Uterus (tissue), 2 donors: ENCODE results near the gene C12orf75.

Experiments
- POLR2A ChIP-seq, 2 donors: fragments of 450-650 bp; IDR thresholded peaks; one replicate each; pipeline ENCODE4 v1.6.1; 2016; ENCODE audit warnings: antibody characterized with exemption in 2 of 2, mild to moderate bottlenecking in 1 of 2, moderate library complexity in 1 of 2
- TF ChIP-seq, protein P1 (sequence below), 4 experiments: fragments of 200-600 bp in 2 of 4; fragments of 450-650 bp in 2 of 4; sonication (generic) in 2 of 4; IDR thresholded peaks; one replicate each; pipeline ENCODE4 v1.5.1; 2016 to 2019; ENCODE audit warnings: antibody characterized with exemption in 4 of 4, mild to moderate bottlenecking in 2 of 4, moderate library complexity in 1 of 4

DNA sequence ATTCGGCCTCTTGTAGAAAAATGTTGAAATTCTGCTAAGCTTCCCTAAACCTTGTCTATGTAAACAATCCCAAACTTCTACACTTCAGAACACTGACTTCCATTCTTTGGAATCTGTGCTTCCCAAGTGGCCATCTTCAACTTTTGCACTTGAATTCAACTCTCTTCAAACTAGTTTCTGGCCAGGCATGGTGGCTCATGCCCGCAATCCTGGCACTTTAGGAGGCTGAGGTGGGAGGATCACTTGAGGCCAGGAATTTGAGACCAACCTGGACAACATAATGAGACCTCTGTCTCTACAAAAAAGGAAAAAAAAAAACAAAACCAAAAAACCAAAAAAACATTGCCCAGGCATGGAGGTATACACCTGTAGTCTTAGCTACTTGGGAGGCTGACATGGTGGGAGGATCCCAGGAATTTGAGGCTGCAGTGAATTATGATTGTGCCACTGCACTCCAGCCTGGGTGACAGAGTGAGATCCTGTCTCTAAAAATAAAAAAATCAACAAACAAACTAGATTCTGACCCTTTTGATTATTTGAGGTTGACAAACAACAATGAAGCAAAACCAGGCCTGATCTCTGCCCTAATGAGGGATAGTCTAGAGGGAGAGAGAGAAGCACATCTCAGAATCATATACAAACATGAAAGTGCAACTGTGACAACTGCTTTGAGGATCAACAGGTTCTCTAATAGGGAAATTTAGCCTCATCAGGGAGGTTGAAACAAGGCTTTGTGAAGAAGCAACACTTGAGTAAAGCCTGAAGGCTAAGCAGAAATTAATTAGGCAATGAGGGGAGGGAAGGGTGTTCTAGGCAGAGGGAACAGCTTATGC is 11.6 kb upstream of the C12orf75 start:
- TF ChIP-seq, protein P1, sequence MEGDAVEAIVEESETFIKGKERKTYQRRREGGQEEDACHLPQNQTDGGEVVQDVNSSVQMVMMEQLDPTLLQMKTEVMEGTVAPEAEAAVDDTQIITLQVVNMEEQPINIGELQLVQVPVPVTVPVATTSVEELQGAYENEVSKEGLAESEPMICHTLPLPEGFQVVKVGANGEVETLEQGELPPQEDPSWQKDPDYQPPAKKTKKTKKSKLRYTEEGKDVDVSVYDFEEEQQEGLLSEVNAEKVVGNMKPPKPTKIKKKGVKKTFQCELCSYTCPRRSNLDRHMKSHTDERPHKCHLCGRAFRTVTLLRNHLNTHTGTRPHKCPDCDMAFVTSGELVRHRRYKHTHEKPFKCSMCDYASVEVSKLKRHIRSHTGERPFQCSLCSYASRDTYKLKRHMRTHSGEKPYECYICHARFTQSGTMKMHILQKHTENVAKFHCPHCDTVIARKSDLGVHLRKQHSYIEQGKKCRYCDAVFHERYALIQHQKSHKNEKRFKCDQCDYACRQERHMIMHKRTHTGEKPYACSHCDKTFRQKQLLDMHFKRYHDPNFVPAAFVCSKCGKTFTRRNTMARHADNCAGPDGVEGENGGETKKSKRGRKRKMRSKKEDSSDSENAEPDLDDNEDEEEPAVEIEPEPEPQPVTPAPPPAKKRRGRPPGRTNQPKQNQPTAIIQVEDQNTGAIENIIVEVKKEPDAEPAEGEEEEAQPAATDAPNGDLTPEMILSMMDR (IDR thresholded peaks at IDR 0.05), result no peak
- no peak for TF ChIP-seq POLR2A (IDR thresholded peaks at IDR 0.05)
